NCI-H82 treated with DMSO at 0.1 percent for 48 hours (cell line): ENCODE results near the gene MAGI1.

Experiments used
- DNase-seq: peaks from one replicate; lab custom pipeline; 2025; ENCODE audit not compliant: unreplicated experiment; lab: John Stamatoyannopoulos, UW

Gene MAGI1

GRCh38 chr3:65948841-65949573 lies 89.7 kb downstream of the MAGI1 start:
- DNase-seq: no peak

- DNase-seq: no peak
These were observed 92.3 kb downstream of the MAGI1 start for GRCh38 chr3:65946438-65946837.

- DNase-seq: no peak
These were observed 92.8 kb downstream of the MAGI1 start for GRCh38 chr3:65945953-65946352.

GRCh38 chr3:65945480-65945879 lies 93.2 kb downstream of the MAGI1 start:
- no peak for DNase-seq

GRCh38 chr3:65944252-65944651 lies 94.5 kb downstream of the MAGI1 start:
- DNase-seq: no peak

- DNase-seq: no peak
These were observed 98.9 kb downstream of the MAGI1 start for GRCh38 chr3:65939801-65940246.

GRCh38 chr3:65939184-65939583 lies 99.5 kb downstream of the MAGI1 start:
- no peak for DNase-seq

- DNase-seq: no peak
These were observed 100.0 kb downstream of the MAGI1 start for GRCh38 chr3:65938676-65939075.

- no peak for DNase-seq
These were observed 100.6 kb downstream of the MAGI1 start for GRCh38 chr3:65938147-65938546.

GRCh38 chr3:65936908-65937638 lies 101.6 kb downstream of the MAGI1 start:
- no peak for DNase-seq

- no peak for DNase-seq
These were observed 103.0 kb downstream of the MAGI1 start for GRCh38 chr3:65935724-65936123.

GRCh38 chr3:65930648-65931047 lies 108.1 kb downstream of the MAGI1 start:
- no peak for DNase-seq

GRCh38 chr3:65928110-65928509 lies 110.6 kb downstream of the MAGI1 start:
- no peak for DNase-seq

GRCh38 chr3:65927576-65927975 lies 111.1 kb downstream of the MAGI1 start:
- no peak for DNase-seq

GRCh38 chr3:65925254-65925954 lies 113.3 kb downstream of the MAGI1 start:
- DNase-seq: no peak

- no peak for DNase-seq
These were observed 114.0 kb downstream of the MAGI1 start for GRCh38 chr3:65924762-65925161.

- DNase-seq: no peak
These were observed 116.3 kb downstream of the MAGI1 start for GRCh38 chr3:65922441-65922840.

- DNase-seq: no peak
These were observed 118.9 kb downstream of the MAGI1 start for GRCh38 chr3:65919826-65920225.

GRCh38 chr3:65915477-65915876 lies 123.2 kb downstream of the MAGI1 start:
- DNase-seq: no peak

GRCh38 chr3:65914740-65915367 lies 123.9 kb downstream of the MAGI1 start:
- DNase-seq: peak; percentile 36

GRCh38 chr3:65914032-65914739 lies 124.5 kb downstream of the MAGI1 start:
- peak; percentile 61 for DNase-seq
